SH-SY5Y (cell line): ENCODE data around the gene AHCTF1.

ENCODE experiments used
- GATA2 ChIP-seq: IDR thresholded peaks from 2 replicates; pipeline ENCODE4 v1.6.1; 2011; ENCODE audit warnings: mild to moderate bottlenecking, low read depth, low read length
- GATA3 ChIP-seq: IDR thresholded peaks from 2 replicates; pipeline ENCODE4 v1.6.1; 2011; ENCODE audit warnings: low read depth, mild to moderate bottlenecking, low read length, moderate library complexity

Gene AHCTF1

GRCh38 chr1:246933893-246934292 lies 2.1 kb upstream of the AHCTF1 start:
- no peak for TF ChIP-seq GATA2
- no peak for TF ChIP-seq GATA3

DNA sequence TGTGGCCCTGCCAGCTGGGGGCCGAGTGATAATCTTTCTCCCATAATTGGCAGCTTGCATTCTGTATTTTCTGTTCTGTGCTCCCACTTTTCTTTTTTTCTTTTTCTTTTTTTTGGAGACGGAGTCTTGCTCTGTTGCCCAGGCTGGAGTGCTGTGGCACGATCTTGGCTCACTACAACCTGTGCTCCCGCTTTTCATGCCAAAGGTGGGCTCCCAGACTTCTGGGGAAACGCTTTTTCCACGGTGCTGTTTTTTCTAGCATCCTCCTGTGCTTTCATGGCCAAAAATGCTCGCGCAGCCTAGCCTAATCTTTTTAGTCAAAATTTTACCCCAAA lies 585 bp upstream of the AHCTF1 start:
- no peak for TF ChIP-seq GATA2
- no peak for TF ChIP-seq GATA3

DNA sequence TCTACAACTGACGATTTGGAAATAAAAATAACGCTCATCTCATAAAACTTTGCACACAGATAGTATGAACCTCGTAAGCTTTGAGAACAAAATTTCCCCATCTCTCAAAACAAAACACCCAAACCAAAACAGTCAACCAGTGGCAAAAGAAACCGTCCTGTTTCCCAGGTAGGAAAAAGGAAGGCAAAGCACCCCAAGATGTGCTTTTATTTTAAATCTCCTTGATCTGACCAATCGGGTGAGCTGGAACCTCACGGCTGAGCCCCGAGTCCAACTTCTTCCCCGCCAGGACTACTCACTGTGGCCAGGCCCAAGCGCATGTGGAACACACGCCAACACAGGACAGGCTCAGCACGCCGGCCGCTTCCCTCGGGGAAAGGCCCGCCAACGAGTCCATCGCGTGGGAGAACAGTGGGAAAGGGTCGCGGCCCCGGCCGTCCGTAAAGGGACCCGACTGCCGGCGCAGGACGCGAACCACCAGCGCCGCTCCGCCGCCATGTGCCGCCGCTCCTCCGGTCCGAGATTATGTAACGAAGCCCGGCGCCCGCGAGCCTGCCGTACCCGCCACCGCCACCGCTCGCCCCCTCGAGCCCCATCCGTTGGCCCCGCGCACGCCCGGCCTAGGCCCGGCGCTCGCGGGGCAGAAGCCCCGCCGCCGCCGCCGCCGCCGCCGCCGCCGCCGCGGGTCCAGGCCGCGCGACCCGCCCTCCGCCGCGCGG lies 759 bp downstream of the AHCTF1 start:
- TF ChIP-seq GATA2: no peak
- TF ChIP-seq GATA3: no peak

DNA sequence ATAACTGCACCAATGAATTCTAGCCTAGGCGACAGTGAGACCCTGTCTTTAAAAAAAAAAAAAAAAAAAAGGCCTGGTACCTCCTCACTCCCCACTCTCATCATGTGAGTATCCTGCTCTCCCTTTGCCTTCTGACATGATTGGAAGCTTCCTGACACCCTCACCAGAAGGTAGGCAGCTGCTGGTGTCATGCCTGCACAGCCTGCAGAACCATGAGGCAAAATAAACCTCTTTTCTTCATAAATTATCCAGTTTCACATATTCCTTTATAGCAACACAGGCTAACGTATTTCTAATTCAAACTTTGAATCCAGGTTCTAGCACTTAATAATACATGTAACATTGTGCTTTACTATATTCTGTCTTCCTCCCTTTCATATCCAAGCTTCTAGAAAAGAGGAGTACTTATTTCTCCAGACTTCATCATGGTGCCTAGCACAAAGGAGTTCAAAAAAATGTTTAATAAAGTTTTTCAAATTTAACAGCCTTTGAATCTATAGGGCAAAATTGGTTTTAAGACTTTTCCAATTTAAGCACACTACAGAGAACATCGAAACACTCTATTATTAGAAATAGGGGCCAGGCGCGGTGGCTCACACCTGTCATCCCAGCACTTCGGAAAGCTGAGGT lies 5.6 kb downstream of the AHCTF1 start:
- TF ChIP-seq GATA3 (no peak), GATA2 (no peak)

DNA sequence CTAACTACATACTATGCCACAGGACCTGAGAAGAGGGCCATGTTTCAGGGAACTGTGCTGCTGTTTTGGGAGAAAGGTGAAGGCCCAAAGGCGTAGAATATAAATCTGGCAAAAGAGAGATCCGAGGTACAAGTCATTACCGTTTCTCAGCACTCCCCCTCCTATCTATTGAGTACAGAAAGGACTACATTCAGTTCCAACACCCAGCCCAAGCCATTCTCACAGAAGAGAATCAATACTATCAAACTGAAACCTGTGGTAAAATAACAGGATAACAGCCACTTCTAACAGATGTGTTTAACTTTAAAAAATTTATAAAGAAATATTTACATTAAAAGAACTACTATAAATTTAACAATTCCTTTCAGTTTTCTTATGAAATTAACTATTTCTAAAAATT lies 7.8 kb downstream of the AHCTF1 start:
- TF ChIP-seq GATA2: no peak
- no peak for TF ChIP-seq GATA3

- no peak for TF ChIP-seq GATA2
- no peak for TF ChIP-seq GATA3
Observed at GRCh38 chr1:246923482-246923881, 8.3 kb downstream of the AHCTF1 start.

- no peak for TF ChIP-seq GATA3
- TF ChIP-seq GATA2: no peak
Observed at GRCh38 chr1:246921481-246921880, 10.3 kb downstream of the AHCTF1 start.

DNA sequence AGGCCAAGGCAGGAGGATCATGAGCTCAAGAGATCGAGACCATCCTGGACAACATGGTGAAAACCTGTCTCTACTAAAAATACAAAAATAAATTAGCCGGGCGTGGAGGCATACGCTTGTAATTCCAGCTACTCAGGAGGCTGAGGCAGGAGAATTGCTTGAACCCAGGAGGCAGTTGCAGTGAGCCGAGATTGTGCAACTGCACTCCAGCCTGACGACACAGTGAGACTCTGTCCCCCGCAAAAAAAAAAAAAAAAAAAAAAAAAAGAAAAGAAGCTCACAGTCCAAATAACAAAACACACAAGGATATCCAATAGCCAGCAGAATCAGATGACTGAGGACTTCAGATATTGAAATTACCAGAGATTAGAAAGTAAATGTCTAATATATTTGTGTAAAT lies 11.8 kb downstream of the AHCTF1 start:
- no peak for TF ChIP-seq GATA3
- no peak for TF ChIP-seq GATA2

DNA sequence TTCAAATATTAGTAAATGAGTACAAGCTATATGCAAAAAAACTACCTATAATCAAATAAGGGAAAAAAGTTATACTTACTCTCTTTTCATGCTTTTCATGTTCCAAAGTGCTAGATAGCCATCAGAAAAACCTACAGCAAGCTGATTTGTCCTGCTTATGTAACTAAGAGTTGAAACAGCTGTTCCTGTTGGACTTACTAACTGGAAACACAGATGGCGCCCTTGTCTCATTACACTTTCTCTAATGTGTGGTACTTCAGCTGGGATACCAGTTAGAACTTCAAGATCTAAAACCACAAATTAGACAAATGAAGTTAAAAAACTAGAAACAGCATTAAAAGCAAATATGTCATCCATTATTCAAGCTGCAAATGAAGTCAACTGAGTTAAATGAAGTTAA lies 24.3 kb downstream of the AHCTF1 start:
- TF ChIP-seq GATA3 (peak; percentile 48; the same call in 1 of the 2 replicates), GATA2 (no peak)

DNA sequence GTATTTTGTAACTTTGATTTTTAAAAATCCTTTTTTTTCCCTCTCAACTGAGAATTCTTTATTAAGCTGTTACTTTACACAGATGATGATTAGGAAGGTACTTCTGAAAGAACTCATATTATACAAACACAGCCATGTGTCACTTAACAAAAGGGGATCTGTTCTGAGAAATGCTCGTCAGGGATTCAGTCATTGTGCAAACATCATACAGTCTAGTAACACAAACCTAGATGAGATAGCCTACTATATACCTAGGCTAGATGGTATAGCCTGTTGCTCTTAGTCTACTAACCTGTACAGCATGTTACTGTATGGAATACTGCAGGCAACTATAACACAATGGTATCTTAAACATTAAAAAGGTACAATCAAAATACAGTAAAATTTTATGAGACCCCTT lies 24.9 kb downstream of the AHCTF1 start:
- TF ChIP-seq GATA3 (no peak), GATA2 (no peak)

- TF ChIP-seq GATA2 (no peak), GATA3 (no peak)
Observed at GRCh38 chr1:246901874-246902273, 29.9 kb downstream of the AHCTF1 start.

DNA sequence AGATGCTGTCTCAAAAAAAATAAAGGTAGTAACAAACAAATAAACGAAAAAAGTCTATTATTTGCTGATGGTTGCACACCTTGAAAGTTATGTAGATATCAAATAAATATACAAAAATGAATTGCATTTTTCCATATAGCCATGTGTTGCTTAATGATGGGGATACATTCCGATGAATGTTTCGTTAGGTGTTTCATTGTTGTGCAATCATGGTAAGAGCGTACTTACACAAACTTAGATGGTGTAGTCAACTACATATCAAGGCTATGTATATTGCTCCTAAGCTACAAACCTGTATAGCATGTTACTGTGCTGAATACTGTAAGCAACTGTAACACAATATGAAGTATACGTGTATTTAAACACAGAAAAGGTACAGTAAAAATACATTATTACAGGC lies 34.4 kb downstream of the AHCTF1 start:
- TF ChIP-seq GATA3 (no peak), GATA2 (no peak)

GRCh38 chr1:246893191-246893939 lies 38.4 kb downstream of the AHCTF1 start:
- TF ChIP-seq GATA2 (no peak), GATA3 (no peak)

GRCh38 chr1:246891105-246891504 lies 40.6 kb downstream of the AHCTF1 start:
- no peak for TF ChIP-seq GATA2
- no peak for TF ChIP-seq GATA3

GRCh38 chr1:246888522-246888921 lies 43.2 kb downstream of the AHCTF1 start:
- TF ChIP-seq GATA2 (no peak), GATA3 (no peak)
